Nephron (organoid): ENCODE measurements around the gene TMEM170B.

Experiments used
- H3K27ac Mint-ChIP-seq, 3 experiments: 2 replicates each; pipeline ENCODE4 v1.8.0; 2020; ENCODE audit warnings: mixed read lengths in 3 of 3, mild to moderate bottlenecking in 2 of 3, moderate library complexity in 1 of 3
- H3K27me3 Mint-ChIP-seq: 2 replicates; pipeline ENCODE4 v1.8.0; 2021; ENCODE audit warnings: low read depth, mild to moderate bottlenecking, moderate library complexity, mixed read lengths
- H3K36me3 Mint-ChIP-seq: 2 replicates; pipeline ENCODE4 v1.8.0; 2020; ENCODE audit warnings: low read depth, mixed read lengths
- H3K4me1 Mint-ChIP-seq: 2 replicates; pipeline ENCODE4 v1.8.0; 2020; ENCODE audit warnings: mixed read lengths
- H3K4me3 Mint-ChIP-seq, 3 experiments: 2 replicates each; pipeline ENCODE4 v1.8.0; 2020; ENCODE audit warnings: mild to moderate bottlenecking in 3 of 3, mixed read lengths in 3 of 3, moderate library complexity in 2 of 3
- H3K9me3 Mint-ChIP-seq: 2 replicates; pipeline ENCODE4 v1.8.0; 2020; ENCODE audit warnings: mixed read lengths
- CTCF ChIP-seq, 3 experiments: fragments of 200-600 bp; sonication (generic); IDR thresholded peaks; one replicate each; pipeline ENCODE4 v1.5.0; 2021; ENCODE audit warnings: antibody characterized with exemption in 3 of 3; ENCODE audit not compliant: unreplicated experiment in 3 of 3

Gene TMEM170B

DNA sequence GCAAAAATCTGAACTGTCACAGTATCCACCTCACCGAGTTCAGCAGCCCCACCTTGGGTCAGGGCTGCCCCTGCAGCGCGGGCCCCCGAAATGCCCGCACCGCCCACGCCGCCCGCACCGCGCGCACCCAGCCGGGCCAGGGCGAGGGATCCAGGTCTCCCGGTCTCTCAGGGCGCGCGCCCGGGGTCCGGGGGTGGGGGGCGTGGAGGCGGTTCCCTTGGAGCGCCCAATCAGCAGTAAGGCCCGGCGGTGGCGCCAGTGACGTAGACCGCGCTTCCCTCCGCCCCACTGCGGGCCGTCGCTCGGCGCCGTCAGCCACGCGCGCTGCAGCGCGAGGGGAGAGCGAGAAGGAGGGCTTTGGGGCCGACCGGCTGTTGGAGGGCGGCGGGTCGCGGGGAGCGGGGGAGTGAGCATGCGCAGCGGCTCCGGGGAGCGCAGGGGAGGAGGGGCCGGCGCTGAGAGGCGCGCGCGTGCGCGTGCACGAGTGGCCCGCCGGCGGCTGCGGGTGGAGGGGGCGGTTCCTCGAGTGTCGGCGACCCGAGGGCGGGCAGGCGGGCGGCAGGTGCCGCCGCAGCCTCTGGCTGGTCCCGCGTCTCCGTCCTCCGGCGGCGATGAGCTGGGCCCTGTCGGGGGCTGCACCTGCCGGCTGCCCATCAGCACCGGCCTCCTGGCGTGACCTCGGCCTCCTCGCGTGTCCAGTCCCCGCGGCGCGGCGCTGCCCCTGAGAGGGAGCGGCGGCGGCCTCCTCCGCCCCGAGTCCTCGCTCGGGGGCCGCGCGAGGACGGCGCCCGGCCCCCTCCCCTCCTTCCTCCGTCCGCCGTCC lies at the start of gene TMEM170B:
Gene TMEM170B (plus strand): TSS at position 521 of the 823 bp plus-strand sequence. CDS start 529 bp downstream, outside the sequence.
- Mint-ChIP-seq H3K4me3 (peak within 1 kb of the TSS; percentile 89 to 93 (median 91)), H3K9me3 (no peaks in the 10 kb centered on the region), H3K27ac (peak within 1 kb of the TSS in 2 of 3 experiments; percentile 34 to 71), H3K36me3 (no peaks in the 10 kb centered on the region), H3K4me1 (no peaks in the 10 kb centered on the region), H3K27me3 (peaks cover 17% of the 10 kb centered on the region)
- no peak for TF ChIP-seq CTCF (IDR thresholded peaks at IDR 0.05; ENCODE audit: unreplicated experiment in 3 of 3)

GRCh38 chr6:11490996-11491395 lies 46.6 kb upstream of the TMEM170B start:
- TF ChIP-seq CTCF (IDR thresholded peaks at IDR 0.05; ENCODE audit: unreplicated experiment in 3 of 3) = no peak
- no peak overlapping the region for H3K4me3 Mint-ChIP-seq
- H3K4me1 Mint-ChIP-seq = no peaks in the 10 kb centered on the region
- H3K27me3 Mint-ChIP-seq = no peaks in the 10 kb centered on the region
- no peaks in the 10 kb centered on the region for H3K9me3 Mint-ChIP-seq
- no peaks in the 10 kb centered on the region for H3K36me3 Mint-ChIP-seq
- H3K27ac Mint-ChIP-seq = no peak overlapping the region

- no peak for TF ChIP-seq CTCF (IDR thresholded peaks at IDR 0.05; ENCODE audit: unreplicated experiment in 3 of 3)
- Mint-ChIP-seq H3K4me1 (no peaks in the 10 kb centered on the region), H3K36me3 (no peaks in the 10 kb centered on the region), H3K4me3 (no peak overlapping the region), H3K27ac (no peak overlapping the region), H3K9me3 (no peaks in the 10 kb centered on the region), H3K27me3 (no peaks in the 10 kb centered on the region)
Observed at GRCh38 chr6:11491596-11492463, 45.7 kb upstream of the TMEM170B start.

GRCh38 chr6:11492464-11493290 lies 44.9 kb upstream of the TMEM170B start:
- Mint-ChIP-seq H3K36me3 (no peaks in the 10 kb centered on the region), H3K27ac (no peak overlapping the region), H3K4me1 (no peaks in the 10 kb centered on the region), H3K4me3 (no peak overlapping the region), H3K9me3 (no peaks in the 10 kb centered on the region), H3K27me3 (no peaks in the 10 kb centered on the region)
- TF ChIP-seq CTCF (IDR thresholded peaks at IDR 0.05; ENCODE audit: unreplicated experiment in 3 of 3) = no peak

- no peaks in the 10 kb centered on the region for H3K9me3 Mint-ChIP-seq
- peak overlapping the region in 1 of 3 experiments; percentile 20 for H3K27ac Mint-ChIP-seq
- no peaks in the 10 kb centered on the region for H3K36me3 Mint-ChIP-seq
- no peak overlapping the region for H3K4me3 Mint-ChIP-seq
- TF ChIP-seq CTCF (IDR thresholded peaks at IDR 0.05; ENCODE audit: unreplicated experiment in 3 of 3) = no peak
- no peaks in the 10 kb centered on the region for H3K27me3 Mint-ChIP-seq
- no peaks in the 10 kb centered on the region for H3K4me1 Mint-ChIP-seq
Observed at GRCh38 chr6:11493974-11494373, 43.6 kb upstream of the TMEM170B start.
